ENCODE results near the gene CXCL14.

Gene CXCL14

DNA sequence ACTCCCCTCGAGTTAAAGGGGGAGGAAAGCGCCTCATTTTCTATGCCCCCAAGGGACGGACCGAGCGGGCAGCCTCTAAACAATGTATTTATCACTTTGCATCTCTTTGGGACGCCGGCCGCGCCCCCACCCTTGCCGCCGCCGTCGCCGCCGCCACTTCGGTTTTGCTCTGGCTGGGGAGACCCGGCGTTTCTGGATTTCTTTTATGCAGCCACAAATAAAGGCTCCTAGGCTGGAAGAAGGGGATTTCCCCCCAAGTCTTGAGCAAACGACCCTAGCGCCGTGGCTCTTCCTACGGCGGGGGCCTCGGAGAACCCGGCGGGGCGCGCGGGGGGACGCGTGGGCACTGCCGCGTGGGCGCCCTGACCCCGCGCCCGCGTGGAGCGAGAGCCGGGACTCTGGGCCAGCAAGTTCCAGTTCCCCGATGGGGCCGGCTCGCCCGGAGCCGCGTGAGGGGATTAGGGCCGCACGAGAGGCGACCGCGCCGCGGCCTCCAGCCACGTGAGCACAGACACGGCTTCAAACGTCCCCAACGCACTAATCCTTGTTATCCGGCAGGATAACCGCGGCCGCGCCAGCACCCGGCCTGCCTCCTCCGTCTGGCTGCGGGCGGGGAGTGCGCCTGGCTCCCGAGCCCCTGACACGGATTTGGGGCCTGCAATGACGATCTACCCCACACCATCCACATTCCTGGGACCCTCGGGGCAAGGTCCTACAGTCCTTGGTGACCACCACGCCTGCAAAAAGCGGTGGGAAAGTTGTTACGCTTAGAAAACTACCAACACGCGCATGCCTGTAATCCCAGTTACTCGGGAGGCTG is 35.1 kb downstream of the CXCL14 start:
- Histone ChIP-seq H3K27ac (no peak overlapping the region), H3K36me3 (no peaks in the 10 kb centered on the region), H3K4me1 (ENCODE audit: control insufficient read depth in 1 of 2, insufficient read depth in 1 of 2, low read depth in 1 of 2, low read length in 1 of 2) (peaks cover 14 to 15% of the 10 kb centered on the region in 2 experiments), H3K27me3 (peaks cover 100% of the 10 kb centered on the region), H3K4me3 (ENCODE audit: low read depth in 1 of 2, low read length in 1 of 2) (peak overlapping the region in 1 of 2 experiments; percentile 43), H3K9me3 (no peaks in the 10 kb centered on the region)
- TF ChIP-seq, protein P1, sequence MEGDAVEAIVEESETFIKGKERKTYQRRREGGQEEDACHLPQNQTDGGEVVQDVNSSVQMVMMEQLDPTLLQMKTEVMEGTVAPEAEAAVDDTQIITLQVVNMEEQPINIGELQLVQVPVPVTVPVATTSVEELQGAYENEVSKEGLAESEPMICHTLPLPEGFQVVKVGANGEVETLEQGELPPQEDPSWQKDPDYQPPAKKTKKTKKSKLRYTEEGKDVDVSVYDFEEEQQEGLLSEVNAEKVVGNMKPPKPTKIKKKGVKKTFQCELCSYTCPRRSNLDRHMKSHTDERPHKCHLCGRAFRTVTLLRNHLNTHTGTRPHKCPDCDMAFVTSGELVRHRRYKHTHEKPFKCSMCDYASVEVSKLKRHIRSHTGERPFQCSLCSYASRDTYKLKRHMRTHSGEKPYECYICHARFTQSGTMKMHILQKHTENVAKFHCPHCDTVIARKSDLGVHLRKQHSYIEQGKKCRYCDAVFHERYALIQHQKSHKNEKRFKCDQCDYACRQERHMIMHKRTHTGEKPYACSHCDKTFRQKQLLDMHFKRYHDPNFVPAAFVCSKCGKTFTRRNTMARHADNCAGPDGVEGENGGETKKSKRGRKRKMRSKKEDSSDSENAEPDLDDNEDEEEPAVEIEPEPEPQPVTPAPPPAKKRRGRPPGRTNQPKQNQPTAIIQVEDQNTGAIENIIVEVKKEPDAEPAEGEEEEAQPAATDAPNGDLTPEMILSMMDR (IDR thresholded peaks at IDR 0.05) = no peak

DNA sequence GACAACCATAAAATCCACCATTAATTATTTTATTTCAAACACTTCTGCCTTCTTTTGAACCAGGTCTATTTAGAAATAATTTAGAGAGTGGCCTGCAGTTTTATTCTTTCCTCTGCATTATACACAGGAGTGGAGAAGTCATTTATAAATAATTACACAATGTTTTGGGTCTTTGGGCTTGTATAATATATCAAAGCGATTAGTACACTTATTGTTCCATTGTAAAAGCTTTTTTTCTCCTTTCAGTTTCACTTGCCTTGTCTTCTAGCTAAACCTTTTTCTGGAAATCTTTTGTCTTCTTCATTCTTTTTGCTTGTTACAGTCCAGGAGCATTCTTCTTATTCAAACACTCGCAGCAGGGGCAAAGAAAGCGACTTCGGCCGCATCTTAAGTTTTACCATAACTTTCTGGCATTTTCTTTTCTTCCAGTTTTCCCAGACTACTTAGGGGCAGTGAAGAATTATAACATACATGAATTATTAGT is 35.7 kb downstream of the CXCL14 start:
- Histone ChIP-seq H3K9me3 (no peaks in the 10 kb centered on the region), H3K4me1 (ENCODE audit: control insufficient read depth in 1 of 2, insufficient read depth in 1 of 2, low read depth in 1 of 2, low read length in 1 of 2) (peaks cover 14 to 15% of the 10 kb centered on the region in 2 experiments), H3K36me3 (no peaks in the 10 kb centered on the region), H3K4me3 (ENCODE audit: low read depth in 1 of 2, low read length in 1 of 2) (peak overlapping the region in 1 of 2 experiments; percentile 43), H3K27me3 (peaks cover 100% of the 10 kb centered on the region), H3K27ac (no peak overlapping the region)
- TF ChIP-seq, protein P1 (IDR thresholded peaks at IDR 0.05) = no peak

DNA sequence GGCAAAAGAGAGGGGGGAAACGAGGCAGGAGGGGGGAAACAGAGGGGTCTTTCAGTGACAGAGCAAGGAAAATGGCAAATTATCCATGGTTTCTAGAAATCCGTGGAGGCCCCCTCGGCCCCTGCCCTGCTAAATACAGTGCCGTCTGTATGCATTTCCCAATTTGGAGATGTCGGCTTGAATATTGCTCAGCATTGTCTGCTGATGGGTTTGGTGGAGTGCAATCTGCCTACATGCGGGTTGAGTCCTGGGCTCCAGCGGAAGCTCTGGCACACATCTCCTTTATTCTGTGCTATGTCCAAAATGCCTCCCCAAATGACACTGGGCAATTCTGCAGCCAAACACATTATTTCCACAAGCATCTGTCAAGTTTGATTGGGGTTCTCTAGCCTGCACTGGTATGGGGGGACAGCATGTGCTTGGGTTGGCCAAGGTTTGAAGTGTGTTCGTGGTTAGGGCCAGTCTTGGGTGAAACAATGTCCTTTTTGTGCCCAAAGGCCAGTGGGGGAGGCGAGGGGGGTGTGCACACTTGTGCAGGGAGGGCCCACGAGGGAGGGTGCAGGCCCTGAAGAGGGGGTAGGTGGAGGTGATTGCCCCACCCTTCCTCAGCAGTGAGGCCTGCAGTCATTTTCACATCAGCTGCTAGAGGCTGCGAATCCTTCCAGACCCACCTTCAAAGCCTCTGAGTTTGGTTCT is 36.8 kb downstream of the CXCL14 start:
- peaks cover 100% of the 10 kb centered on the region for H3K27me3 ChIP-seq

DNA sequence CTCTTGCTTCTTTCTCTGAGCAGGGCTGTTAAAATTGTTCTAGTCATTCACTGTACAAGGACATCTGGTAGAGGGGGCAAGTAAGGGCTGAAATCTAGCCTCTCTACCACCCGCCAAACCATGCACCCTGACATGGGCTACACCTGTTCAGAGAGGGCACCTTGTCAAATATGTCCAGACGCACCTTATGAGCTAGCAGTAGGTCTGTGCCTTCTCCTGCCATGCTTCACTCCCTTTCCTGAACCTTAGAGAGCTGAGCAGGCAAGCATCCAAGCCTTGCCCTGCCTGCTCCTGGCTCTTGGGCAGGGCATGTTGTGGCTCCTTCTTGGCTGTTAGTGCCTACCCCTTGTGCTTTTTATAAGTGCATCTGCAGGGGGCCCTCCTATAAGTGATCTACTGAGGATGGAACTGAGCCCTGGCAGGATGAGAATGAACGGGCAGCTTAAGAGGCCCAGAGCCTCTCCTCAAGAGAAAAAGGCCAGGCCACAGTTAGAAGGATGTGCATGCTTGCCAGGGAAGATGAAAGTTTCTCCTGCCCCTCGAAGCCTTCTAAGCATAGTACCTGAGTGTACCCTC is 39.3 kb downstream of the CXCL14 start:
- no peaks in the 10 kb centered on the region for H3K9me3 ChIP-seq
- no peak overlapping the region for H3K4me3 ChIP-seq (ENCODE audit: low read depth in 1 of 2, low read length in 1 of 2)
- H3K36me3 ChIP-seq = no peaks in the 10 kb centered on the region
- H3K27me3 ChIP-seq = peaks cover 100% of the 10 kb centered on the region
- no peak overlapping the region for H3K27ac ChIP-seq
- TF ChIP-seq, protein P1 (IDR thresholded peaks at IDR 0.05) = no peak
- peaks cover 12 to 13% of the 10 kb centered on the region in 2 experiments for H3K4me1 ChIP-seq (ENCODE audit: control insufficient read depth in 1 of 2, insufficient read depth in 1 of 2, low read depth in 1 of 2, low read length in 1 of 2)

More for the DNA sequence above, 36.8 kb downstream of the CXCL14 start:
- no peaks in the 10 kb centered on the region for H3K36me3 ChIP-seq
- H3K9me3 ChIP-seq = no peaks in the 10 kb centered on the region
- H3K27ac ChIP-seq = no peak overlapping the region
- TF ChIP-seq, protein P1 (IDR thresholded peaks at IDR 0.05) = no peak
- H3K4me3 ChIP-seq (ENCODE audit: low read depth in 1 of 2, low read length in 1 of 2) = no peak overlapping the region
- H3K4me1 ChIP-seq (ENCODE audit: control insufficient read depth in 1 of 2, insufficient read depth in 1 of 2, low read depth in 1 of 2, low read length in 1 of 2) = peaks cover 14 to 15% of the 10 kb centered on the region in 2 experiments

DNA sequence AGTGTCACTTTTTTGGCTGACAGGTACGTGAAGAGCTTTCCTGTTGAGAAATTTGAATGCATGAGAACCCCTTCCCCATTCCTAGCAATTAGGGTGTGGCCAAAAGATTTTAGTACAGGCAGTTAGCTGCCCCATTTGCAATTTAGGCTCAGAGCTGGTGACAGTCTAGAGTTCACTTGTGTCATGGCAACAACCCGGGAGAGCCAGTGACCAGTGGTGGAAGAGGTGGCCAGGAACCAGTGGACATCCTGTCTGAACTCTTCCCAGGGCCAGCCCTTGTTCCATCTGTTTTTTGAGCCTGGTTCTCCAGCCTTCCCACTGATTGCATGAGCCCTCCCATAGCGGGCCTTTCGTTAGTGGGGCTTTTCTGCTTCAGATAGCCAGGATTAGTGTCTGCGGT is 40.5 kb downstream of the CXCL14 start:
- TF ChIP-seq, protein P1 (IDR thresholded peaks at IDR 0.05) = no peak
- H3K27me3 ChIP-seq = peaks cover 100% of the 10 kb centered on the region
- H3K4me3 ChIP-seq (ENCODE audit: low read depth in 1 of 2, low read length in 1 of 2) = no peak overlapping the region
- H3K9me3 ChIP-seq = no peaks in the 10 kb centered on the region
- no peaks in the 10 kb centered on the region for H3K36me3 ChIP-seq
- H3K4me1 ChIP-seq (ENCODE audit: control insufficient read depth in 1 of 2, insufficient read depth in 1 of 2, low read depth in 1 of 2, low read length in 1 of 2) = no peaks in the 10 kb centered on the region
- H3K27ac ChIP-seq = no peak overlapping the region

Measured in neutrophil (primary cell).